Hepatocyte (in vitro differentiated cells): ENCODE data around the gene FAM53C.

Source experiments
- CTCF ChIP-seq: fragments of 200-600 bp; sonication (generic); IDR thresholded peaks from 2 replicates; pipeline ENCODE4 v1.5.1; 2016; ENCODE audit warnings: antibody characterized with exemption, mild to moderate bottlenecking; ENCODE audit not compliant: poor library complexity
- EZH2 ChIP-seq: fragments of 200-600 bp; sonication (generic); IDR thresholded peaks from 2 replicates; pipeline ENCODE4 v1.6.1; 2016; ENCODE audit warnings: antibody characterized with exemption, mild to moderate bottlenecking, borderline replicate concordance
- EZH2phosphoT487 ChIP-seq: fragments of 200-600 bp; sonication (generic); IDR thresholded peaks from one replicate; pipeline ENCODE4 v1.6.1; 2018; ENCODE audit warnings: antibody characterized with exemption, mild to moderate bottlenecking, low read depth, moderate library complexity; ENCODE audit not compliant: unreplicated experiment, severe bottlenecking

GRCh38 chr5:138344887-138345622 lies 7.0 kb downstream of the FAM53C start:
- TF ChIP-seq CTCF (no peak), EZH2 (no peak), EZH2phosphoT487 (no peak)
